ENCODE data around the gene TTPAL. TPM values are rescaled to one million over a fixed set of nuclear protein-coding genes. Genes with fewer than 3 reads are reported as not detected.

TTPAL gene
- total RNA-seq, 1 experiment from 2014 or later, result 10.3 TPM

DNA sequence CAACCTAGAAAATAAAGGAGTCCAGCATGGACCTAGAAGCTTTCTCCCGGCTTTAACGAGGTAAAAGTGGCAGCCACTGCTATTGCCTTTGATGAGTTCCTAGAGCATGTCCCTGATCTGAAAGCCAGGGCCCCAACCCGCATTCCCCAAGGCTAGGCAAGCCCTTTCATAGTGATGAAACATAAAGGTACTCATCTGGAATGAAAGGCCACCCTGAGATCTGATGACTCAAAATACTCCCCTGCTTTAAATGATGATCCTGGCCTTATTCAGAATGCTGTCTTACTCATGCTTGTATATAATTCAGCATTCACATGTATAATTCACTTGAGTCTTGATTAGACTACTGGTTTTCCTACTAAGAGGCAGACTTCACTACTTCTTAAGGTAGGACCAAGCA is 21.3 kb downstream of the TTPAL start (continued):
- TF ChIP-seq, protein P1, sequence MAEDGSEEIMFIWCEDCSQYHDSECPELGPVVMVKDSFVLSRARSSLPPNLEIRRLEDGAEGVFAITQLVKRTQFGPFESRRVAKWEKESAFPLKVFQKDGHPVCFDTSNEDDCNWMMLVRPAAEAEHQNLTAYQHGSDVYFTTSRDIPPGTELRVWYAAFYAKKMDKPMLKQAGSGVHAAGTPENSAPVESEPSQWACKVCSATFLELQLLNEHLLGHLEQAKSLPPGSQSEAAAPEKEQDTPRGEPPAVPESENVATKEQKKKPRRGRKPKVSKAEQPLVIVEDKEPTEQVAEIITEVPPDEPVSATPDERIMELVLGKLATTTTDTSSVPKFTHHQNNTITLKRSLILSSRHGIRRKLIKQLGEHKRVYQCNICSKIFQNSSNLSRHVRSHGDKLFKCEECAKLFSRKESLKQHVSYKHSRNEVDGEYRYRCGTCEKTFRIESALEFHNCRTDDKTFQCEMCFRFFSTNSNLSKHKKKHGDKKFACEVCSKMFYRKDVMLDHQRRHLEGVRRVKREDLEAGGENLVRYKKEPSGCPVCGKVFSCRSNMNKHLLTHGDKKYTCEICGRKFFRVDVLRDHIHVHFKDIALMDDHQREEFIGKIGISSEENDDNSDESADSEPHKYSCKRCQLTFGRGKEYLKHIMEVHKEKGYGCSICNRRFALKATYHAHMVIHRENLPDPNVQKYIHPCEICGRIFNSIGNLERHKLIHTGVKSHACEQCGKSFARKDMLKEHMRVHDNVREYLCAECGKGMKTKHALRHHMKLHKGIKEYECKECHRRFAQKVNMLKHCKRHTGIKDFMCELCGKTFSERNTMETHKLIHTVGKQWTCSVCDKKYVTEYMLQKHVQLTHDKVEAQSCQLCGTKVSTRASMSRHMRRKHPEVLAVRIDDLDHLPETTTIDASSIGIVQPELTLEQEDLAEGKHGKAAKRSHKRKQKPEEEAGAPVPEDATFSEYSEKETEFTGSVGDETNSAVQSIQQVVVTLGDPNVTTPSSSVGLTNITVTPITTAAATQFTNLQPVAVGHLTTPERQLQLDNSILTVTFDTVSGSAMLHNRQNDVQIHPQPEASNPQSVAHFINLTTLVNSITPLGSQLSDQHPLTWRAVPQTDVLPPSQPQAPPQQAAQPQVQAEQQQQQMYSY (CRISPR knock-in tag; IDR thresholded peaks at IDR 0.05), result no peak
- TF ChIP-seq IRF2 (CRISPR knock-in tag; IDR thresholded peaks at IDR 0.05; ENCODE audit: borderline replicate concordance, low read depth) (no peak), ZNF121 (CRISPR knock-in tag; IDR thresholded peaks at IDR 0.05) (no peak)

DNA sequence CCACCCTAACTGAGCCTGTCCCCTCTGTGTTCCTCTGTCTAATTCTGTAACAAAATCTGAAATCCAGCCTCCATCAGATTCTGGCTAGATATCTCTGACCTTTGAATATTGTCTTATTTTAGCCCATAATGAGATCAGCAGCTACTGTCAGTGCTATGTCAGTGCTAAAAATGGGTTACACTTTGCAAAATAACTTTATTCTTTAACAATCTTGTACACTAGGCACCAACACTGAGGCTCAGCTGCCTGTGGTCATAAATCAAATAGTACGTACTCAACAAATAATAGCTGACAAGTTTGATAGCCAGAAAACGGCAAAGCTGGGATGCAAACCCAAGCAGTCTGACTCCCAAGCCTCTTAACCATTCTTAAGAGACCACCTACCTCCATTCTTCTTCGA is 22.1 kb downstream of the TTPAL start:
- TF ChIP-seq, protein P2, sequence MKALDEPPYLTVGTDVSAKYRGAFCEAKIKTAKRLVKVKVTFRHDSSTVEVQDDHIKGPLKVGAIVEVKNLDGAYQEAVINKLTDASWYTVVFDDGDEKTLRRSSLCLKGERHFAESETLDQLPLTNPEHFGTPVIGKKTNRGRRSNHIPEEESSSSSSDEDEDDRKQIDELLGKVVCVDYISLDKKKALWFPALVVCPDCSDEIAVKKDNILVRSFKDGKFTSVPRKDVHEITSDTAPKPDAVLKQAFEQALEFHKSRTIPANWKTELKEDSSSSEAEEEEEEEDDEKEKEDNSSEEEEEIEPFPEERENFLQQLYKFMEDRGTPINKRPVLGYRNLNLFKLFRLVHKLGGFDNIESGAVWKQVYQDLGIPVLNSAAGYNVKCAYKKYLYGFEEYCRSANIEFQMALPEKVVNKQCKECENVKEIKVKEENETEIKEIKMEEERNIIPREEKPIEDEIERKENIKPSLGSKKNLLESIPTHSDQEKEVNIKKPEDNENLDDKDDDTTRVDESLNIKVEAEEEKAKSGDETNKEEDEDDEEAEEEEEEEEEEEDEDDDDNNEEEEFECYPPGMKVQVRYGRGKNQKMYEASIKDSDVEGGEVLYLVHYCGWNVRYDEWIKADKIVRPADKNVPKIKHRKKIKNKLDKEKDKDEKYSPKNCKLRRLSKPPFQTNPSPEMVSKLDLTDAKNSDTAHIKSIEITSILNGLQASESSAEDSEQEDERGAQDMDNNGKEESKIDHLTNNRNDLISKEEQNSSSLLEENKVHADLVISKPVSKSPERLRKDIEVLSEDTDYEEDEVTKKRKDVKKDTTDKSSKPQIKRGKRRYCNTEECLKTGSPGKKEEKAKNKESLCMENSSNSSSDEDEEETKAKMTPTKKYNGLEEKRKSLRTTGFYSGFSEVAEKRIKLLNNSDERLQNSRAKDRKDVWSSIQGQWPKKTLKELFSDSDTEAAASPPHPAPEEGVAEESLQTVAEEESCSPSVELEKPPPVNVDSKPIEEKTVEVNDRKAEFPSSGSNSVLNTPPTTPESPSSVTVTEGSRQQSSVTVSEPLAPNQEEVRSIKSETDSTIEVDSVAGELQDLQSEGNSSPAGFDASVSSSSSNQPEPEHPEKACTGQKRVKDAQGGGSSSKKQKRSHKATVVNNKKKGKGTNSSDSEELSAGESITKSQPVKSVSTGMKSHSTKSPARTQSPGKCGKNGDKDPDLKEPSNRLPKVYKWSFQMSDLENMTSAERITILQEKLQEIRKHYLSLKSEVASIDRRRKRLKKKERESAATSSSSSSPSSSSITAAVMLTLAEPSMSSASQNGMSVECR (CRISPR knock-in tag; IDR thresholded peaks at IDR 0.05; ENCODE audit: borderline replicate concordance), result no peak
- TF ChIP-seq KAT7 (CRISPR knock-in tag; IDR thresholded peaks at IDR 0.05; ENCODE audit: borderline replicate concordance) (no peak), ETV6 (CRISPR knock-in tag; IDR thresholded peaks at IDR 0.05) (no peak)
- ATAC-seq (no peak), DNase-seq (ENCODE audit: low spot score) (no peak)
- Mint-ChIP-seq H3K4me1 (no peaks in the 10 kb centered on the region), H3K4me3 (no peak overlapping the region), H3K27ac (no peak overlapping the region), H3K9me3 (no peaks in the 10 kb centered on the region), H3K36me3 (peaks cover 48% of the 10 kb centered on the region), H3K27me3 (ENCODE audit: low read depth) (no peaks in the 10 kb centered on the region)
- CTCF ChIA-PET, result no interaction called here
- POLR2A ChIA-PET, result no interaction called here

DNA sequence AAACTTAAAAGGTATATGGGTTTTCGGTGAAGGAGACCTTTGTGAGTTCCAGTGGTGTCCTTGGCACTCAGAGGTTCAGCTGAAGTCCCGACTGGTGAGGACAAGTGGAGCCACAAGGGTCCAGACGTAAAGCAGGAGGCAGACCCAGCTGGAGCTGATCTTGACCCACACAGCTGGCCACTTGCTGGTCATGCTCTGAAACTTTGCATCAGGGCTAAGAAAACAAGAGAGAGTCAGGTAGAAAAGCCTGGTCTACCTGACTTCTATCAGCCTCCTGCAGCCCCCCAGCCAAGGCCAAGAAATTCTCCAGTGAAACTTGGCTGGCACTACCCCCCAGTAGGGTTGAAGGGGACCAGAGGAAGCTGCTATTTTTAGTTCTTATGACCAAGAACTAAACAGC is 24.5 kb downstream of the TTPAL start:
- no peak for ATAC-seq
- Mint-ChIP-seq H3K9me3 (no peaks in the 10 kb centered on the region), H3K27ac (no peak overlapping the region), H3K4me3 (no peak overlapping the region), H3K4me1 (no peaks in the 10 kb centered on the region), H3K27me3 (ENCODE audit: low read depth) (no peaks in the 10 kb centered on the region), H3K36me3 (peaks cover 46% of the 10 kb centered on the region)
- ChIA-PET POLR2A (no interaction called here), CTCF (no interaction called here)
- no peak for DNase-seq (ENCODE audit: low spot score)
- TF ChIP-seq NR2C2 (CRISPR knock-in tag; IDR thresholded peaks at IDR 0.05), result no peak

DNA sequence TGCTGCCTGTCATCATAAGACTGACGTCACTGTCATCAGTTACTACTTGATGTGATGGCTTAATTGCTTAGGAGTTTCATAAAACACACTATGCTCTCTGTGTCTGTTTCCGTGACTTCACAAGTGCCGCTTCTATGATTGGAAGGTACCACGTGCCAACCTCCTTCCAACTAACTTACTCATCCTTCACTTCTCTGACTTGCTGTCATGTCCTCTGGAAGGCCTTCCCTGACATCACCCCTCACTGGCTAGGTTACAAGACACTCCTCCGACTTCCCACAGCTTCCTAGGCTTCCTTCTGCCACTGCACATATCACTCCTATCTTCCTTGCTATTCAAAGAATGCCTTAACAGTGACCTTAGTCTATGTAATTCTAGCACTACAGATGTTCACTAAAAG is 25.8 kb downstream of the TTPAL start:
- ATAC-seq (no peak), DNase-seq (ENCODE audit: low spot score) (no peak)
- ChIA-PET POLR2A (no interaction called here), CTCF (no interaction called here)
- no peak for TF ChIP-seq CREM (CRISPR knock-in tag; IDR thresholded peaks at IDR 0.05)
- TF ChIP-seq ZNF423 (CRISPR knock-in tag; IDR thresholded peaks at IDR 0.05), result no peak
- TF ChIP-seq, protein P3, sequence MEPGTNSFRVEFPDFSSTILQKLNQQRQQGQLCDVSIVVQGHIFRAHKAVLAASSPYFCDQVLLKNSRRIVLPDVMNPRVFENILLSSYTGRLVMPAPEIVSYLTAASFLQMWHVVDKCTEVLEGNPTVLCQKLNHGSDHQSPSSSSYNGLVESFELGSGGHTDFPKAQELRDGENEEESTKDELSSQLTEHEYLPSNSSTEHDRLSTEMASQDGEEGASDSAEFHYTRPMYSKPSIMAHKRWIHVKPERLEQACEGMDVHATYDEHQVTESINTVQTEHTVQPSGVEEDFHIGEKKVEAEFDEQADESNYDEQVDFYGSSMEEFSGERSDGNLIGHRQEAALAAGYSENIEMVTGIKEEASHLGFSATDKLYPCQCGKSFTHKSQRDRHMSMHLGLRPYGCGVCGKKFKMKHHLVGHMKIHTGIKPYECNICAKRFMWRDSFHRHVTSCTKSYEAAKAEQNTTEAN (CRISPR knock-in tag; IDR thresholded peaks at IDR 0.05), result no peak
- TF ChIP-seq, protein P4, sequence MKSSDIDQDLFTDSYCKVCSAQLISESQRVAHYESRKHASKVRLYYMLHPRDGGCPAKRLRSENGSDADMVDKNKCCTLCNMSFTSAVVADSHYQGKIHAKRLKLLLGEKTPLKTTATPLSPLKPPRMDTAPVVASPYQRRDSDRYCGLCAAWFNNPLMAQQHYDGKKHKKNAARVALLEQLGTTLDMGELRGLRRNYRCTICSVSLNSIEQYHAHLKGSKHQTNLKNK (CRISPR knock-in tag; IDR thresholded peaks at IDR 0.05), result no peak
- TF ChIP-seq, protein P5, sequence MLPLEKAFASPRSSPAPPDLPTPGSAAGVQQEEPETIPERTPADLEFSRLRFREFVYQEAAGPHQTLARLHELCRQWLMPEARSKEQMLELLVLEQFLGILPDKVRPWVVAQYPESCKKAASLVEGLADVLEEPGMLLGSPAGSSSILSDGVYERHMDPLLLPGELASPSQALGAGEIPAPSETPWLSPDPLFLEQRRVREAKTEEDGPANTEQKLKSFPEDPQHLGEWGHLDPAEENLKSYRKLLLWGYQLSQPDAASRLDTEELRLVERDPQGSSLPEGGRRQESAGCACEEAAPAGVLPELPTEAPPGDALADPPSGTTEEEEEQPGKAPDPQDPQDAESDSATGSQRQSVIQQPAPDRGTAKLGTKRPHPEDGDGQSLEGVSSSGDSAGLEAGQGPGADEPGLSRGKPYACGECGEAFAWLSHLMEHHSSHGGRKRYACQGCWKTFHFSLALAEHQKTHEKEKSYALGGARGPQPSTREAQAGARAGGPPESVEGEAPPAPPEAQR (CRISPR knock-in tag; IDR thresholded peaks at IDR 0.05), result no peak
- TF ChIP-seq ATF1 (CRISPR knock-in tag; IDR thresholded peaks at IDR 0.05), result no peak
- no peak for TF ChIP-seq NFE2L1 (CRISPR knock-in tag; IDR thresholded peaks at IDR 0.05)
- no peak for TF ChIP-seq FOXJ3 (CRISPR knock-in tag; IDR thresholded peaks at IDR 0.05; ENCODE audit: borderline replicate concordance)
- TF ChIP-seq SMAD3 (CRISPR knock-in tag; IDR thresholded peaks at IDR 0.05; ENCODE audit: borderline replicate concordance), result no peak
- Mint-ChIP-seq H3K36me3 (peaks cover 38% of the 10 kb centered on the region), H3K4me1 (no peaks in the 10 kb centered on the region), H3K27ac (no peak overlapping the region), H3K4me3 (no peak overlapping the region), H3K9me3 (no peaks in the 10 kb centered on the region), H3K27me3 (ENCODE audit: low read depth) (no peaks in the 10 kb centered on the region)
